Left ventricle myocardium superior (tissue), 1 donor: ENCODE measurements around the gene TRIM14. TPM values are rescaled to one million over a fixed set of nuclear protein-coding genes. Genes with fewer than 3 reads are reported as not detected.

Experiments used
- ATAC-seq: fragments of 200-7000 bp; cut with Tn5 transposase; one replicate; pipeline ENCODE4 v1.9.1; 2020; ENCODE audit warnings: mild to moderate bottlenecking, moderate library complexity
- DNase-seq: peaks from one replicate; pipeline ENCODE4 v3.0.0-alpha.2; 2020
- intact Hi-C: fragments of 100-400 bp; cut with micrococcal nuclease; formaldehyde crosslinking; loops from one replicate; pipeline ENCODE4 v1.11.0; 2022
- total RNA-seq: library from RNA; stranded (reverse); fragmentation: NEBNext Ultra II Directional; extraction: Animal tissue kit (Norgen Biotek cat#: 25700); gene quantifications from one replicate; pipeline ENCODE4 v1.2.1, GENCODE V29; 2021
- donor health status: DM: no; HTN: yes; CAD: no; lungs with severe emphysema.

TRIM14 gene
- total RNA-seq, 1 donor from 2014 or later: 4.0 TPM

- ATAC-seq (no peak), DNase-seq (no peak)
- intact Hi-C loops: no loop called here
These were observed 52.8 kb downstream of the TRIM14 start for GRCh38 chr9:98066235-98066634.

- intact Hi-C loops: no loop called here
- DNase-seq (no peak), ATAC-seq (no peak)
These were observed 54.2 kb downstream of the TRIM14 start for GRCh38 chr9:98064623-98065392.

GRCh38 chr9:98062161-98062560, 56.9 kb downstream of the TRIM14 start:
- intact Hi-C loops: no loop called here

GRCh38 chr9:98057138-98057799, 61.8 kb downstream of the TRIM14 start:
- intact Hi-C loops: no loop called here
- DNase-seq: no peak
- ATAC-seq: no peak

More at GRCh38 chr9:98062161-98062560, 56.9 kb downstream of the TRIM14 start:
- ATAC-seq (no peak), DNase-seq (no peak)

- ATAC-seq: peak; percentile 99
- intact Hi-C loops: no loop called here
- peak; percentile 97 for DNase-seq
These were observed 62.5 kb downstream of the TRIM14 start, which contains the start of gene NANS for GRCh38 chr9:98056269-98057137. Gene NANS (plus strand): TSS chr9:98056732. CDS start chr9:98056809, 77 bp downstream.

- ATAC-seq (no peak), DNase-seq (no peak)
- intact Hi-C loops: no loop called here
These were observed 64.6 kb downstream of the TRIM14 start for GRCh38 chr9:98054376-98054951.

- DNase-seq (no peak), ATAC-seq (no peak)
- intact Hi-C loops: no loop called here
These were observed 68.7 kb downstream of the TRIM14 start for GRCh38 chr9:98050351-98050750.

- ATAC-seq (no peak), DNase-seq (no peak)
- intact Hi-C loops: no loop called here
These were observed 69.5 kb downstream of the TRIM14 start for GRCh38 chr9:98049288-98050072.

- intact Hi-C loops: no loop called here
- no peak for ATAC-seq
- DNase-seq: no peak
These were observed 72.0 kb downstream of the TRIM14 start for GRCh38 chr9:98047002-98047401.

GRCh38 chr9:98046180-98046543, 72.9 kb downstream of the TRIM14 start:
- DNase-seq (no peak), ATAC-seq (no peak)

GRCh38 chr9:98045234-98046179, 73.5 kb downstream of the TRIM14 start:
- no peak for DNase-seq
- intact Hi-C loops: no loop called here
- no peak for ATAC-seq

More at GRCh38 chr9:98046180-98046543, 72.9 kb downstream of the TRIM14 start:
- intact Hi-C loops: no loop called here

- ATAC-seq (no peak), DNase-seq (no peak)
- intact Hi-C loops: no loop called here
These were observed 75.1 kb downstream of the TRIM14 start for GRCh38 chr9:98043915-98044314.

GRCh38 chr9:98040212-98040611, 78.8 kb downstream of the TRIM14 start:
- intact Hi-C loops: no loop called here
- no peak for DNase-seq
- ATAC-seq: no peak

- intact Hi-C loops: loop anchor here (10.0 kb wide), 2 partner anchors 55 to 115 kb away; partner anchors contain the start of genes ANP32B and TRMO
- ATAC-seq (no peak), DNase-seq (no peak)
These were observed 79.4 kb downstream of the TRIM14 start for GRCh38 chr9:98039607-98040017.

GRCh38 chr9:98038958-98039357, 80.1 kb downstream of the TRIM14 start:
- intact Hi-C loops: loop anchor here (10.0 kb wide), 2 partner anchors 54 to 114 kb away; partner anchors contain the start of genes ANP32B and TRMO
- no peak for ATAC-seq
- DNase-seq: no peak

- DNase-seq: peak; percentile 53
- ATAC-seq: peak; percentile 95
- intact Hi-C loops: loop anchor here (10.0 kb wide), 2 partner anchors 53 to 113 kb away; partner anchors contain the start of genes ANP32B and TRMO
These were observed 81.7 kb downstream of the TRIM14 start for GRCh38 chr9:98037357-98037756.
